NOMO-1 treated with dmso at 0.1 percent for 144 hours (cell line): ENCODE results near the gene UTS2R.
"Not testable (repeated sequence)": the region's sequence is repeated elsewhere in the genome, so short reads cannot be mapped to it uniquely, and the experiment has no call there.

ENCODE experiments used
- DNase-seq: peaks from one replicate; lab custom pipeline; 2025; ENCODE audit not compliant: unreplicated experiment; lab: John Stamatoyannopoulos, UW

Gene UTS2R

DNA sequence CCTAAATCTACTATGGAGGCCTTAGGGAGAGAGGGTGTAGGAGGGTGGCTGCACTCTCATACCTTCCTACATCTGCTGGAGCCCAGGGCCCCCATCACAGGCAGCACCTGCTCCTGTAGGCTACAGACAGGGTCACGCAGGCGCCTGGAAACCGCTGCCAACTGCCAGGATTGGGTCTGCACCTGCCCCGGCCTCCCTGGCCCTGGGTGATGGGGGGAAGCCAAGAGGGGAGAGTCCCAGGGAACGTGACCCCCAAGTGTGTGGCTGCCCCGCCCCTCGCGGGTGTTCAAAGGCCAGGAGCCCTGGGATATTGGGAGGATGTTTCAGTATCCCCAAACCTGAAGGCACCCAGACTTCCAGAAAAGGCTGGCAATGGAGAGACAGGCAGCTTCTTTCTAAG, 18.1 kb upstream of the UTS2R start:
- DNase-seq, result no peak

DNA sequence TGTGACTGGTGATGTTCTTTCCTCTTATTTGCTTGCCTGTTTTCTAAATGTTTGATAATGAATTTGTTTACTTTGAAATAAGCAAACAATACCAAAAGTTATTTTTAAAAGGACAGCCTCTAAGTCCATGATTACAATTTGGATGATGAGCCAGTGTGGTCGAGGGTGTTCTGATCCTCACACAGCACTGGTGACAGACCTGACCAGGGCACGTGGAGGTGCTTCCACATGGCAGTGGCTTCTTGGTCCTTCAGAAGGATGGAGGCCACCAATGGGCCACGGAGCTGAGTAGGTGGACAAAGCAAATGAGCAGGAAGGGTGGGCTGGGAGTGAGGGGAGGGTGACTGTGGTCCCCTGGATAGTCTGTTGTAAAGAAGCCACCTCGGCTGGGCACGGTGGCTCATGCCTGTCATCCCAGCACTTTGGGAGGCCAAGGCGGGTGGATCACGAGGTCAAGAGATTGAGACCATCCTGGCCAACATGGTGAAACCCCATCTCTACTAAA, 16.7 kb upstream of the UTS2R start:
- no peak for DNase-seq

DNA sequence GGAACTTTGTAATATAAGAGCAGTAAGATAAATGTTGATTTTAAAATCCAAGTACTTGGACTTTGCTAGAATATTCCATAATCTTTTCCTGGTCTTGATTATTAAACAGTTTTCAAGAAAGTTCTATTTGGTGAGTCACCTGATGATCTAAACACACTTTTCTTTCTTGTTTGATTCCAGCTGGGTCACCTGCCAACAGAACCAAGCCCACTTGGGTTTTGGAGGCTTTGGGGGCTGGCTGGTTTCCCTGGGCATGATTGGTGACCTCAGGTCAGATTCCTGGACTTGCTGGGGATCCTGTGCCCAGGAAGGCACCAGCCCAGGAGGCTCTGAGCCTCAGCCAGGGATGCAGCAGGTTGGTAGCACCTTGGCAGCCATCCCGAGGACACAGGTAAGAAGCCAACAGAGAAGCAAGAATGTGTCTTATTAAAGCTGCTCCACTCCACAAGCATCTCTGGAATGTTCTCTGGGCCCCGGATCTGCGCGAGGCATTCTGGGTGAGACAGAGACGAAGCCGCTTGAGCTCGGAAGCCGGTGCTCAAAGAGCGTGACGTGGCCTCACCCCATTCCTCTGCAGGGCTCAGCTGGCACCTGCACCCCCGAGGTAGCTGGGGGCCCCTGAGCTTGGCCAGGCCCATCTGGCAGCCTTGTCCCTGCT, 15.7 kb upstream of the UTS2R start:
- DNase-seq, result no peak

DNA sequence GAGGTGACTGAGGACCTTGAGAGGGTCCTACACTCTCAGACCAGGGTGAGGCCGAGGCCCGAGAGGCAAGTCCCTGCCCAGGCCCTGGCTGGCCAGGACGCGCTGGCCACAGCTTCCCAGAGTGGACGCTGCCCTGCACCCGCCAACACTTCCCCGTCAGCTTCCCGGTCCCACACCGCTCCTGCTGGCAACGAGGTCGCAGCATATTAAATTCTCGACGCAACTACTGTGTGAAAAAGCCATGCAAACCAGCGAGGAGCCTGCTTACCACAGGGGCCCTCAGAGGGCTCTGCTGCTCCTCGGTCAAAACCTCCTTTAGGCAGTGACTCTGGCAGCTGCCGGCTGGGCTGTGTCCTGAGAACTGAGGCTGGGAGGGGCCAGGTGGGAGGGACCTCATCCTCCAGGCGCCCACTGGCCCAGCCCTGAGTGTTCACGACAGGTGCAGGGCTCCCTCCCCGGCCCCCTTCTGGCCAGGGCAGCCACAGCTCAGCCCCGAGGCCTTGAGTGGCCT, 14.7 kb upstream of the UTS2R start:
- DNase-seq, result no peak

DNA sequence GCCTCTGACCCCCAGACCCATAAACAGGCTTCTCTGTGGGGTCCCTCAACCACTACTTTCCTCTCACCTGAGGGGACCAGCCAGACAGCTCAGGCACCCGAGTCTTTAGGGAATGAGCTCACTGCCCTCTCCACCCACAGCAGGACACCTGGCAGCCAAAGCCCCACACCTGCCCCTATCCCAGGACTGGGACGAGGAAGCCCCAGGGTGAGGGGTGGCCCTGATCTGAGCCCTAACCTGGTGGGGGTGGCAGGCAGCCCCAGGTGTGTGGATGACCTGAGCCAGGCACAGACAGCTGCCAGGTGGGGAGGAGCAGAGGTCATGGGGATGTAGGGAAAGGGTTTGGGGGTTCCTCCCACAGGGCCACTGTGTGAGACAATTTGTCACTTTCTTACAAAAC, 14.2 kb upstream of the UTS2R start:
- no peak for DNase-seq

DNA sequence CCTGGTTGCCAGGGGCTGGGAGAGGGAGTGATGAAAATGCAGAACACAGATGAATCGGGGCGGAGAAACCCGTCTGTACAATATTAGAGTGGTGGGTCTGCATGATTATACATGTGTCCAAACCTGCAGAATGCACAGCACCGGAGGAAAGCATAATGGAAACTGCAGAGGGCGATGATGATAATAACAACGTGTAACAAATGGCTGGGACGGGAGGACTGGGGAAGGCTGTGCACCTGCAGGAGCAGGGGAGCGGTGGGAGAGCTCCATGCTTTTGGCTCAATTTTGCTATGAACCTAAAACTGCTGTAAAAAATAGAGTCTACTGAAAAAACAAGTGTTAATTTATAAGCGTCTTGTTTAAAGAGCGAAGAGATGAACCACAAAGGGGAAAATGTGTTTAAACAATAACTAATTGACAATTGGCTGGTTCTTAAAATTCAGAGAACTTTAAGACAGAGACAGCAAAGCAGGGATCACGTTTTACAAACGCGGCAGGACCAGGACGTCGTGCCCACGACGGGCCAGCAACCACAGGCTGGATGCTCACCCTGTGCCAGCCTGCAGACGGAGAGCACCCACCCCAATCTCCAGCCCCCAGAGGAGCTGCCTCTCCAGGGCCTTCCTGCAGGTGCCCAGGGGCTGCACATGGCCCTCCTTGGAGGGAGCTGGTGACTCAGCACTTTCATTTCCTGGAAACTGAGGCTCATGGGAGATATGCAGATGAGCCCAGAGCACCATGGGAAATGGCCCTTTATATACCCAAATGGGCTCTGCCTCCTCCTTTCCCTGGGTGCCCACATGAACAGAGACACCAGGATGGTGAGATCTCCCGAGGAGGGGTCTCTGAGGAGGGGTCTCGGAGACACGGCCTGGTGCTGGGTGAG, 12.9 kb upstream of the UTS2R start, which contains the start of gene TEX19:
TSS of gene TEX19 (plus strand) at position 783 of the 886 bp plus-strand sequence. CDS start 2,904 bp downstream, outside the sequence.
- no peak for DNase-seq

- not testable (repeated sequence) for DNase-seq
Measured at GRCh38 chr17:82359451-82360074, 12.0 kb upstream of the UTS2R start.

DNA sequence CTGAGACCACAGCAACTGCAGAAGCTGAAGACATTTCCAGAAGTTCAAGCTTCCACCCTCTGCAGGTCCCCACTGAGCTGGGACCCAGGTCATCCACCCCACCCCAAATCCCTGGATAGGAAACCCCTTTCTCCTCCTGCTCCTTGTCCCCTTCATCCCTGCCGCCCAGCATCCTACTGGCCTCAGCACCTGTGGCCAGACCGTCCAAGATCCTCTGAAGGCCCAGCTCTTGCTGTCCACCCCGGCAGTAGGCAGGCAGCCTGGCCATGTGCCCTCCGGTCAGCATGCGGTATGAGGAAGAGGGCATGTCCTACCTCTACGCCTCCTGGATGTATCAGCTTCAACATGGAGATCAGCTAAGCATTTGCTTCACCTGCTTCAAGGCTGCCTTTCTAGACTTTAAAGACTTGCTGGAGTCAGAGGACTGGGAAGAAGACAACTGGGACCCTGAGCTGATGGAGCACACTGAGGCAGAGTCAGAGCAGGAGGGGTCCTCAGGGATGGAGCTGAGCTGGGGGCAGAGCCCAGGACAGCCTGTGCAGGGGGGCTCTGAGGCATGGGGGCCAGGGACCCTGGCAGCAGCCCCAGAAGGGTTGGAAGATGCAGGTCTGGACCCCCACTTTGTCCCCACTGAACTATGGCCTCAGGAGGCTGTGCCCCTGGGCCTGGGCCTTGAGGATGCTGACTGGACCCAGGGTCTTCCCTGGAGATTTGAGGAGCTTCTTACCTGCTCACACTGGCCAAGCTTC, 9.5 kb upstream of the UTS2R start:
- no peak for DNase-seq

DNA sequence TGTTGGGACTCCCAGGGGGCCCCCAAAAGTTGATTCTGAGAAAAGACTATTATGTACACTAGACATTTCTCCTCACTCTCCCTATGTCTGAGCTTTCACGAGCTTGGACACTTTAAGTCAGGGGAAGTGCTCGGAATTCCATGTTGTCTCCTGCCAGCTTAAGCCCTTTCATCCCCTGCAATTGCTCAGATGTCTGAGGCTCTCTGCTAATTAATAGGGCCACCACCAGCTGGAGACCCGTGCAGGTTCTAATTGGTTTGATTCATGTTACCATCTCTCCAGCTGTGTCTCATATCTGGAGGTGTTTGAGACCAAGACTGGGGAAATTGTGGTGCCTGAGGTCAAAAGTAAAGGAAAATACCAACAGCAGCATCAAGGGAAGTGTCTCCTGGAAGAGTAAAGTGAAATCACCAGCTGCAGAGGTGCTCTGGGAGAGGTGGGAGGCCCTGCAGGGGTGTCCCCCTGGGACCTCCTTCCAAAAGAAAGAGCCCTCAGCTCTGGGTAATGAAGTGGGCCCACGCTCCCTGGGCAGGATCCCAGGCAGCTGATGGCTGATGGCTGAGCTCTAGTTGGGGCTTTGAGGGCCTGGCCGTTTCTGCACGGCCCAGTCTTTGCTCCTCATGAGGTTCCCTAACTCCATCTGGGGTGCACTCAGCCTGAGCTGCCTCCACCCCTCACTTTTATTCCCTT, 5.8 kb upstream of the UTS2R start:
- DNase-seq, result no peak

- DNase-seq, result no peak
Measured at GRCh38 chr17:82366749-82367148, 4.8 kb upstream of the UTS2R start.

DNA sequence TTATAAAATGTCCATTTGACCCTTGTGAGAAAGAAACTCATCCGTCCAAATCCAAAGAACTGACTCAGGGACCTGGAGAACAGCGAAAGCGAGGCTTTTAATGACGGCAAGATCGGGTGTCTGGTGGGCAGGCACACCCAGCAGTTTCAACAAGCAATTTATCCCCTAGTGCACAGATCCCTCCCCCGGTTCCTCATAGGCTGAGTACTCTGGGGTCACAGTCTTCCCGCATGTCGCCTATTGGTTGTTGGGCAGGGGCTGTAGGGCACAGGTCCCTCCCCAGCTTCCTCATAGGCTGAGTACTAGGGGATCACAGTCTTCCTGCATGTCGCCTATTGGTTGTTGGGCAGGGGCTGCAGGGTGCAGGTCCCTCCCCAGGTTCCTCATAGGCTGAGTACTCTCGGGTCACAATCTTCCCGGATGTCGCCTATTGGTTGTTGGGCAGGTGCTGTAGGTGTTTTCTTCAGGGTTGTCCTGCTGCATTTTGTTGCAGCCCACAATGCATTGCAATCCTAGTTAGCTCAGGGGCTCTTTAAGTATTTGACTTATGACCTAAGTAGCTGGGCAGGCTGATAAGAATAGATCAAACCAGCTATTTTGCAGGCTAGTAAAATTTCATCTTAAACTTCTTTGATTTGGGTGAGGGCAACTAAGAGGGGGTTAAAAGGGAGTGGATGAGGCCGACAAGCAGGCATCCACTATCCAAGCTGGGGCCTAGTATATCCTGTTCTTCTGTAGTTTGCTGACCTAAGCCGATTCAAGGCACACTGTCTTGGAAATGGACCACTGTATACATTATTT, 3.6 kb upstream of the UTS2R start:
- DNase-seq, result peak; percentile 78

GRCh38 chr17:82369211-82369610, 2.4 kb upstream of the UTS2R start:
- no peak for DNase-seq

DNA sequence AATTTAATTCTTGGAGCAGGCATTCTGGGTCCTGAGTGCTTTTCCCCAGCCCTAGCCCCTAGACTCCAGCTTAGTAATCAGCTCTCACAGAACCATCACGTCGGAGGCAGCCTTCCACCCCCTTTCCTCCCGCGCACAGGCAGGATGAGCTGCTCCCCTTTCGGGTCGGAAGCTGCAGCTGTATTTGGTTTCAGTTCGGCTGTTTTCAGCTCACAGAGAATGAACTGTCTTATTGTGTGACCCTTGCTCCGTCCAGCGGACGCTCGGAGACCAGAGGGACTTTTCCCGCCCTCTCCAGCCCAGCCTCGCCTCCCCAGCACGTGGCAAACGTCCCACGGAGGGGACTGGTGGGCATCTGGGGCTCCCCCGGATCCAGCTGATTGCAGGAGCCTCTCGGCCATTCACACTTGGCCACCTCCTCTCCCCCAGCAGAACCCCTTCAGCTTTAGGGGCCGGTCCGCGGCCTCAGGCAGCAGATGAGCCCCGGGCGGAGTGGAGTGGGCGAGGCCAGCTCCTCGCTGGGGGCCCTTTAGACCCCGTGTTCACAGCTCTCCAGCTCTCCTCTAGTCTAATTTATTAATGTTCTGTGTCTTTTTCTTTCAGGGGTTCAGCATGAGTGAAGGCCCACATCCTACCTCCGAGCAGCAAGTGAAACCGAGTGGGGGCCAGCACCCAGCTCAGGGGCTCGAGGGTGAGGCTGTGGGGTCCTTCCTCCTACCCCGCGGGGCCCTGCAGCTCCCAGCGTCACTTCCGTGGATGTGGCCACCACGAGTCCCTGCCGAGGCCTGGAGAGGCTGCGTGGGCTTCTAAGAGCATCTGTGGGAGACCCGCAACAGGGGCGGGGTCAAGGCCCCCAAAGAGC, 863 bp upstream of the UTS2R start:
- DNase-seq, result no peak

GRCh38 chr17:82372249-82373071, 895 bp downstream of the UTS2R start:
- no peak for DNase-seq

DNA sequence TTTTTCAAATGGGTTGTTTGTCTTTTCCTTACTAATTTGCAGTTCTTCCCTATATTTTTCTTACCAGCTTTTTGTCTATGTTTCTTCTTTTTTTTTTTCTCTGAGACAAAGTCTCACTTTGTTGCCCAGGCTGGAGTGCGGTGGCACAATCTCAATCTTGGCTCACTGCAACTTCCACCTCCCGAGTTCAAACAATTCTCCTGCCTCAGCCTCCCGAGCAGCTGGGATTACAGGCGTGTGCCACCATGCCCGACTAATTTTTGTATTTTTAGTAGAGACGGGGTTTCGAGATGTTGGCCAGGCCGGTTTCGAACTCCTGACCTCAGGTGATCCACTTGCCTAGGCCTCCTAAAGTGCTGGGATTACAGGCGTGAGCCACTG, 1.5 kb downstream of the UTS2R start:
- not testable (repeated sequence) for DNase-seq

- no peak for DNase-seq
Measured at GRCh38 chr17:82373731-82374625, 2.4 kb downstream of the UTS2R start.
